HG03025 (cell line): ENCODE measurements around the gene ZNF273.
"Not testable (repeated sequence)": the region's sequence is repeated elsewhere in the genome, so short reads cannot be mapped to it uniquely, and the experiment has no call there.

Experiments
- ATAC-seq: cut with Tn5 transposase; IDR thresholded peaks from one replicate; pipeline ENCODE4 v1.9.1; 2021; ENCODE audit warnings: mild to moderate bottlenecking, moderate library complexity; ENCODE audit not compliant: unreplicated experiment, low FRiP score

The ZNF273 gene

GRCh38 chr7:64944667-64945502 is 41.8 kb downstream of the ZNF273 start:
- not testable (repeated sequence) for ATAC-seq

- no peak for ATAC-seq
Measured at GRCh38 chr7:64945503-64946175, 42.6 kb downstream of the ZNF273 start.

- ATAC-seq, result no peak
Measured at GRCh38 chr7:64946772-64947171, 43.7 kb downstream of the ZNF273 start.

GRCh38 chr7:64947252-64948000 is 44.4 kb downstream of the ZNF273 start:
- ATAC-seq, result no peak

DNA sequence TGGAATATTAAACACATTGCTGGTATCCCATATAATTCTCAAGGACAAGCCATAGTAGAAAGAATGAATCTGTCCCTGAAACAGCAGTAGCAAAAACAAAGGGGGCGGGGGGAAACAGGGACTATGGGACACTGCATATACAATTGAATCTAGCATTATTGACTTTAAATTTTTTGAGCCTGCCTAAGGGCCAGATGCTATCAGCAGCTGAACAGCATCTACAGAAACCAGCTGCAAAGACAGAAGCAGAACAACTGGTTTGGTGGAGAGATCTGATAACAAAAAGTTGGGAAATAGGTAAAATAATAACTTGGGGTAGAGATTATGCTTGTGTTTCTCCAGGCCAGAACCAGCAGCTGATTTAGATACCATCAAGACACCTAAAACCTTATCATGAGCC is 45.7 kb downstream of the ZNF273 start:
- ATAC-seq, result not testable (repeated sequence)

DNA sequence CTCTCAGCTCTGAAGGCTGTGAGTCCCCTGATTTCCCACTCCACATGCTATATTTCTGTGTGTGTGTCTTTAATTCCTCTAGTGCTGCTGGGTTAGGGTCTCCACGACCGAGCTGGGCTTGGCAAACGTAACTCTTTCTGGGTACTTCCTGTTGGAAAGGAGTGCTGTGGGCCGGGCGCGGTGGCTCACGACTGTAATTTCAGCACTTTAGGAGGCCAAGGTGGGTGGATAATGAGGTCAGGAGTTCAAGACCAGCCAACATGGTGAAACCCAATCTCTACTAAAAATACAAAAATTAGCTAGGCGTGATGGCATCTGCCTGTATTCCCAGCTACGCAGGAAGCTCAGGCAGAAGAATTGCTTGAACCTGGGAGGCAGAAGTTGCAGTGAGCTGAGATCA is 47.6 kb downstream of the ZNF273 start:
- ATAC-seq, result not testable (repeated sequence)

DNA sequence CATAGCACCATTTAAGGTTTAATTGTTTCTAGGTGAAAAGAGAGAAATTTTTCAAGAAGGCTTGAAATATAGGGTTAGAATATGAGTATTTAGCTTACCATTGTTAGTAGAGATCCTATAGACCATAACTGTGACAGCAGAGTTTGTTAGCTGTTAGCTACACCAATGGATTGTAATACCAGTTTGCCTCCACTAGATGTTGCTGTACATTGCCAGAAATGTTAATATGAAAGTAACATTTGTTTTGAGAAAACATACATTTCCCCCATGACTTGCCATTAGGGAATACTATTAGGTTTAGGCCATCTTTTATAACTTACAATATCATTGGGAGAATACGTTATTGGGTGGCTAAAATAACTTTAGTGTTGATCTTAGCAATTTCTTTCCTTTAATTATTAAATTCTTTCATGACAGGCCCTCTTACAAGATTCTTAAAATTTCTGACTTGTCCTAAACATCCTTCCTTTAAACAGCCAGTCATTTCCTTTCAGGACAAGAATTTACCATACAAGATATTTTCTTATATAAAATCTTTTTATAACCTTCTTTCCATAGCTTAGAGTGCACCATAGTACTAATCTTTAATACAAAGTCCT is 48.3 kb downstream of the ZNF273 start:
- ATAC-seq, result no peak

- no peak for ATAC-seq
Measured at GRCh38 chr7:64959072-64959747, 56.1 kb downstream of the ZNF273 start.

DNA sequence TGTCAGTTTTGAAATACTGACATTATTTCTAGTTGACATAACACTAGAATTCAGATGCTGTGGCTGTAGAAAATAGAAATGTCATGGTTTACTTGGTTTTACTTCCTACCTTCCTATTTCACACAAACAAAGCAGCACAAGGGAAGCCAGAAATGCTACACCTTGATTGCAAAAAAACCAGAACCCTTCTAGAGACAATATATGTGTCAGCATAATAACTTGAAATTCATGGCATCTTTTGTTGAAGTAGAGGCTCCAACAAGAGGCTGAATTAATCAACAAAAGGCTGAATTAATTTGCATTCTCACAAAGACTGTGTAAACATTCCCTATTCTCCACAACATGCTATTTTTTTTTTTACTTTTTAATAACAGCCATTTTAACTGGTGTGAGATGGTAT is 62.5 kb downstream of the ZNF273 start:
- ATAC-seq, result no peak

- no peak for ATAC-seq
Measured at GRCh38 chr7:64978497-64979203, 75.6 kb downstream of the ZNF273 start.
